OCI-LY7 (cell line): ENCODE measurements around the gene FAM13C.

Experiments used
- CTCF ChIP-seq: fragments of 200-600 bp; sonication (generic); conservative IDR thresholded peaks from 2 replicates; pipeline ENCODE4 v1.5.1; 2014; ENCODE audit warnings: mild to moderate bottlenecking, antibody characterized with exemption, low read length, moderate library complexity, mixed read lengths
- EZH2phosphoT487 ChIP-seq: fragments of 200-600 bp; sonication (generic); IDR thresholded peaks from 2 replicates; pipeline ENCODE4 v1.6.1; 2018; ENCODE audit warnings: low read depth, borderline replicate concordance, mild to moderate bottlenecking, mixed run types, antibody characterized with exemption, low read length, moderate library complexity, mixed read lengths

GRCh38 chr10:59387951-59388670 lies 25.8 kb upstream of the FAM13C start:
- TF ChIP-seq CTCF (no peak), EZH2phosphoT487 (no peak)
